DMS153 (cell line): ENCODE results near the gene OR6C1.
"Not testable (repeated sequence)": the region's sequence is repeated elsewhere in the genome, so short reads cannot be mapped to it uniquely, and the experiment has no call there.

Experiments
- DNase-seq: peaks from one replicate; lab custom pipeline; 2025; lab: John Stamatoyannopoulos, UW

The OR6C1 gene

GRCh38 chr12:55314043-55314442 is at the start of gene OR6C1:
OR6C1 (plus strand) TSS chr12:55314343; CDS start chr12:55320600, 6,257 bp downstream.
- DNase-seq: no peak

DNA sequence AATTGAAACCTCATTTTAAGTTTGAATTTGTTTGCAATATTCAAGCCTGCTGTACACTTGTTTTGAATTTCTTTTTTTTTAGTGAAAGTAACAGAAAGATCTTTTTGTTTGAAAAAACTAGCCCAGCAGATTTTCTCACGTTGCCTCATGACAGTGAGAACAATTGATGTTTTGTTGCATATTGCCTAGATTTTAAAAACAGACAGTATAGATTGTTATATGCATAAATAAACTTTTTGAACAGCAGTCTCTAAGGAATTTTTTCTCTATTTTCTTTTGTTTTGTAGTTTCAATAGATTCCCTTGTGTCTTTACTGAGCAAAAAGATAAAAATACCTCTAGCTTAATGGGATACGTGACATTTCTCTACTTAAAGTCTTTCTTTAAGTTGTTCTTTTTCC is 33.2 kb upstream of the OR6C1 start:
- no peak for DNase-seq

GRCh38 chr12:55289999-55290398 is 24.1 kb upstream of the OR6C1 start:
- DNase-seq: no peak

DNA sequence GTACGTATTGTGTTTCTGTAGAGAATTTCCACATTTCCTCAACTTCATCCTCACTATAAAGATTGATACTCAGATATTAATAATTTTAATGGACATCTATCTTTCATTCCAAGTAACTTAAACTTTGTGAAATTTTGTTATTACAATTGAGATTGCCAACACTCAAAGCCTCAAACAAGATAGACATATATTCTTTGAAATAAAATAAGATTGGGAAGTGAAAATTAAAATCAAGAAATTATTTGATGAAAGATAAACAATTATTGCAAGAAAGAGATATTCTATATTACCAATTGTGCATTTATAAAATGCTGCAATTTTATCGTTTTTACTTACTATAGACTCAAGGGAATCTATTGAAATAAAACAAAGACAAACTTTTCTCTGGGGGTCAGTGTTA is 17.7 kb upstream of the OR6C1 start, which contains the start of gene OR6C6:
Gene OR6C6, minus strand, starts transcription at position 101 of the 400 bp plus-strand sequence. CDS start 1,337 bp downstream, outside the sequence.
- no peak for DNase-seq

- DNase-seq: no peak
These were observed 6.1 kb downstream of the OR6C1 start for GRCh38 chr12:55320201-55320600.

DNA sequence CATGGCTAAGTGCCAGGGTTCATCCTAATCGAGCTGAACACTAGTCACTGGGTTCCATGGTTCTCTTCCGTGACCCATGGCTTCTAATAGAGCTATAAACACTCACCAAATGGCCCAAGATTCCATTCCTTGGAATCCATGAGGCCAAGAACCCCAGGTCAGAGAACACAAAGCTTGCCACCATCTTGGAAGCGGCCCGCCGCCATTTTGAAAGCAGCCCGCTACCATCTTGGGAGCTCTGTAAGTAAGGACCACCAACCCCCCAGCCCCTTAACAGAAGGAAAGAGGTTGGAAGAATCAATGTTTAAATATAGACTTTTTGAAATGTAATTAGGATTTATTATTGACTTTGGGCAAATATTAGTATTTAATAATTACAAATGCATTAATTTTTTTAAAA is 11.7 kb downstream of the OR6C1 start:
- not testable (repeated sequence) for DNase-seq

DNA sequence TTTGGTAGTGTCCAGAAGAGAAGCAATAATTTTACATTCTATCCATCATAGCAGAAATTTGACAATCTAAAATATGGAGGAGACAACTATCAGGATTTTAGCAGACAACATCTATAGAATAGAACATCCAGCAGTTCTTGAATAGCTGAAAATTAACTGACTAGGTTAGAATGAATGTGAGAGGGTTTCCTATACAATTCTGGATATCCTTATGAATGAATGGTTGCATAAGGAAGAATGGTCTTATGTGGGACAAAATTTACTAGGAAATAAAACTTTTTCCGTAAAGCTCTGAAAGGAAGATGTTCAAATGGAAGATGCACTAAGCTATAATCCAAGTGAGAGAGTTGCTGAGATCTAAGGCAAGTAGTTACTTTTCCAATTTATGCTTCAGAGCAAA is 16.3 kb downstream of the OR6C1 start, which contains the start of gene OR6C3:
Gene OR6C3, plus strand, starts transcription at position 301 of the 400 bp plus-strand sequence. CDS start 955 bp downstream, outside the sequence.
- DNase-seq: no peak

- no peak for DNase-seq
These were observed 21.9 kb downstream of the OR6C1 start for GRCh38 chr12:55336002-55336401.

GRCh38 chr12:55355338-55355737 is 41.2 kb downstream of the OR6C1 start:
- not testable (repeated sequence) for DNase-seq

GRCh38 chr12:55362675-55363074 is 48.5 kb downstream of the OR6C1 start, which contains the start of gene OR6C75:
OR6C75 (plus strand) TSS chr12:55362975; CDS start chr12:55365111, 2,136 bp downstream.
- DNase-seq: no peak

GRCh38 chr12:55365086-55365485 is 50.9 kb downstream of the OR6C1 start:
- DNase-seq: no peak
